ENCODE data around the gene THAP12.

GRCh38 chr11:76334826-76335389 is 46.0 kb downstream of the THAP12 start:
- TF ChIP-seq ZSCAN29 (CRISPR knock-in tag; conservative IDR thresholded peaks at IDR 0.05) (no peak), ARHGAP35 (CRISPR knock-in tag; IDR thresholded peaks at IDR 0.05; ENCODE audit: borderline replicate concordance) (no peak), ZNF792 (CRISPR knock-in tag; IDR thresholded peaks at IDR 0.05) (no peak), KLF15 (CRISPR knock-in tag; IDR thresholded peaks at IDR 0.05; ENCODE audit: borderline replicate concordance) (no peak), HMGXB4 (CRISPR knock-in tag; IDR thresholded peaks at IDR 0.05; ENCODE audit: borderline replicate concordance in 1 of 2, low read depth in 1 of 2) (no peak)

Data from HepG2 (cell line).